BJ (cell line): ENCODE measurements around the gene GCHFR. TPM values are rescaled to one million over a fixed set of nuclear protein-coding genes. Genes with fewer than 3 reads are reported as not detected.

ENCODE experiments used
- CTCF ChIA-PET: fragments of 350-600 bp; formaldehyde crosslinking; extraction: SDS; loops from one replicate; lab custom pipeline; 2021; ENCODE audit warnings: antibody characterized with exemption, inconsistent platforms; lab: Yijun Ruan, JAX
- POLR2A ChIA-PET: fragments of 300-600 bp; sonication (Branson Sonifier 250); formaldehyde crosslinking; extraction: SDS; loops from one replicate; lab custom pipeline; 2021; ENCODE audit warnings: antibody characterized with exemption; lab: Charles Lee
- DNase-seq: peaks from one replicate; pipeline ENCODE4 v3.0.0-alpha.2; 2011; ENCODE audit warnings: low read depth
- H3K27me3 ChIP-seq: 2 replicates; pipeline ENCODE4 v1.6.0; 2011; ENCODE audit warnings: low read length; ENCODE audit not compliant: control insufficient read depth, insufficient read depth
- H3K36me3 ChIP-seq: 2 replicates; pipeline ENCODE4 v1.5.1; 2011; ENCODE audit warnings: low read length; ENCODE audit not compliant: control insufficient read depth, insufficient read depth
- H3K4me3 ChIP-seq: 2 replicates; pipeline ENCODE4 v1.5.1; 2011; ENCODE audit warnings: low read depth, mild to moderate bottlenecking, control low read depth, low read length
- CTCF ChIP-seq: IDR thresholded peaks from 2 replicates; pipeline ENCODE4 v1.5.1; 2011; ENCODE audit warnings: low read depth, mild to moderate bottlenecking, control low read depth, inconsistent platforms, low read length, moderate library complexity; ENCODE audit not compliant: insufficient read depth
- polyA plus RNA-seq: library from polyadenylated mRNA; depleted of rRNA; stranded (reverse); fragments of >200 nt; gene quantifications from 2 replicates; pipeline ENCODE4 v1.2.3, GENCODE V29; 2011

GCHFR gene
- polyA plus RNA-seq, 1 experiment: 2.5 TPM

- no peak overlapping the region for H3K4me3 ChIP-seq
- H3K36me3 ChIP-seq: no peaks in the 10 kb centered on the region
- no peak for TF ChIP-seq CTCF
- ChIA-PET POLR2A (no interaction called here), CTCF (interaction anchor here (2.2 kb wide), 1 partner anchor 100 kb away, joined by 7 read pairs; no protein-coding TSS in a partner anchor)
- DNase-seq: no peak
- no peaks in the 10 kb centered on the region for H3K27me3 ChIP-seq
These were observed 28.5 kb downstream of the GCHFR start for GRCh38 chr15:40792394-40792793.

- DNase-seq: peak; percentile 54
- Histone ChIP-seq H3K4me3 (no peak overlapping the region), H3K27me3 (no peaks in the 10 kb centered on the region), H3K36me3 (no peaks in the 10 kb centered on the region)
- POLR2A ChIA-PET: interaction anchor here (0.6 kb wide), 1 partner anchor 15 kb away, joined by 3 read pairs; no protein-coding TSS in a partner anchor
- no peak for TF ChIP-seq CTCF
- CTCF ChIA-PET: no interaction called here
These were observed 29.5 kb downstream of the GCHFR start for GRCh38 chr15:40793216-40793989.

- H3K36me3 ChIP-seq: no peaks in the 10 kb centered on the region
- no peaks in the 10 kb centered on the region for H3K27me3 ChIP-seq
- no peak overlapping the region for H3K4me3 ChIP-seq
- no peak for TF ChIP-seq CTCF
- POLR2A ChIA-PET: no interaction called here
- CTCF ChIA-PET: no interaction called here
- DNase-seq: no peak
These were observed 32.2 kb downstream of the GCHFR start for GRCh38 chr15:40796041-40796440.

GRCh38 chr15:40796512-40796911 is 32.6 kb downstream of the GCHFR start:
- ChIA-PET POLR2A (no interaction called here), CTCF (no interaction called here)
- no peak for DNase-seq
- Histone ChIP-seq H3K4me3 (no peak overlapping the region), H3K27me3 (no peaks in the 10 kb centered on the region), H3K36me3 (no peaks in the 10 kb centered on the region)
- no peak for TF ChIP-seq CTCF

- H3K4me3 ChIP-seq: no peak overlapping the region
- no peaks in the 10 kb centered on the region for H3K27me3 ChIP-seq
- no peak for TF ChIP-seq CTCF
- DNase-seq: no peak
- ChIA-PET CTCF (no interaction called here), POLR2A (no interaction called here)
- no peaks in the 10 kb centered on the region for H3K36me3 ChIP-seq
These were observed 35.7 kb downstream of the GCHFR start for GRCh38 chr15:40799523-40799922.
